Astrocyte of the cerebellum (primary cell): ENCODE measurements around the gene HM13.

Experiments
- DNase-seq: peaks from one replicate; pipeline ENCODE4 v3.0.0-alpha.2; 2011; ENCODE audit warnings: low read depth
- H3K4me3 ChIP-seq: 2 replicates; pipeline ENCODE4 v1.5.1; 2011; ENCODE audit warnings: mild to moderate bottlenecking, low read depth, low read length, moderate library complexity
- in situ Hi-C: cut with HindIII; loops from 2 replicates; pipeline ENCODE4 v1.10.0; 2017; ENCODE audit warnings: low sequenced_read_pairs
- TF ChIP-seq, protein P1 (sequence below): IDR thresholded peaks from 2 replicates; pipeline ENCODE4 v1.5.1; 2012; ENCODE audit warnings: low read length, low read depth, moderate library complexity, mild to moderate bottlenecking; ENCODE audit errors: missing control alignments

The HM13 gene

GRCh38 chr20:31488115-31488514, 26.1 kb upstream of the HM13 start:
- no peak overlapping the region for H3K4me3 ChIP-seq
- TF ChIP-seq, protein P1, sequence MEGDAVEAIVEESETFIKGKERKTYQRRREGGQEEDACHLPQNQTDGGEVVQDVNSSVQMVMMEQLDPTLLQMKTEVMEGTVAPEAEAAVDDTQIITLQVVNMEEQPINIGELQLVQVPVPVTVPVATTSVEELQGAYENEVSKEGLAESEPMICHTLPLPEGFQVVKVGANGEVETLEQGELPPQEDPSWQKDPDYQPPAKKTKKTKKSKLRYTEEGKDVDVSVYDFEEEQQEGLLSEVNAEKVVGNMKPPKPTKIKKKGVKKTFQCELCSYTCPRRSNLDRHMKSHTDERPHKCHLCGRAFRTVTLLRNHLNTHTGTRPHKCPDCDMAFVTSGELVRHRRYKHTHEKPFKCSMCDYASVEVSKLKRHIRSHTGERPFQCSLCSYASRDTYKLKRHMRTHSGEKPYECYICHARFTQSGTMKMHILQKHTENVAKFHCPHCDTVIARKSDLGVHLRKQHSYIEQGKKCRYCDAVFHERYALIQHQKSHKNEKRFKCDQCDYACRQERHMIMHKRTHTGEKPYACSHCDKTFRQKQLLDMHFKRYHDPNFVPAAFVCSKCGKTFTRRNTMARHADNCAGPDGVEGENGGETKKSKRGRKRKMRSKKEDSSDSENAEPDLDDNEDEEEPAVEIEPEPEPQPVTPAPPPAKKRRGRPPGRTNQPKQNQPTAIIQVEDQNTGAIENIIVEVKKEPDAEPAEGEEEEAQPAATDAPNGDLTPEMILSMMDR = no peak
- no peak for DNase-seq
- in situ Hi-C loops = no loop called here

DNA sequence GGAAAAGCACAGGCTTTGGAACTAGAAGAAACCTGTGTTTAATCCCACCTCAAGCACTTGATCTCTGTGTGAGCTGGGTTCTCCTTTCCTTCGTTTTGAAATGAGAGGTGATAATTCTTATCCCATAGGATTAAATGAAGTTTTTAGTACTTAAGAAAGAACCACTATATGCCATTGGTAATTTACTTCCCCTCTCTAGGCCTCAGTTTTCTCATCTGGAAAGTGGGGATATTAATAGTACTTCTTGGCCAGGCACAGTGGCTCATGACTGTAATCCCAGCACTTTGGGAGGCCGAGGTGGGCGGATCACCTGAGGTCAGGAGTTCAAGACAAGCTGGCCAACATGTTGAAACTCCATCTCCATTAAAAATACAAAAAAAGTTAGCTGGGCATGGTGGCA, 25.1 kb upstream of the HM13 start:
- DNase-seq = no peak
- in situ Hi-C loops = no loop called here
- H3K4me3 ChIP-seq = no peak overlapping the region
- TF ChIP-seq, protein P1 = no peak

DNA sequence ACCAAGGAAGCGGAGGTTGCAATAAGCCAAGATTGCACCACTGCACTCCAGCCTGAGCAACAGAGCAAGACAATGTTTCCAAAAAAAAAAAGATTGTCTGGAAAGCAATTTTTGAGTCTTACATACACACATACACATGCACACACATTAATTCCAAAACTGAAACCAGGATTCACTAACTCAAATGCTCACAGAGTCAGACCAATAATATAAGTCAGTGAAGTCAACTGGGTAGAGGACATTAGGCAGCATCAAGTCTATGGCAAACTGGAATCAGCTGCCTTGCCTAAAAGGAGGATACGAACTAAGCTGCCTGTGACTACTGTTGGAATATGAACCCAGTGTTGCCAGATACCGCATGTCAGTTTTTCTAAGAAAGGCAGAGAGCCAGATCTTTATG, 23.5 kb upstream of the HM13 start:
- DNase-seq = no peak
- in situ Hi-C loops = no loop called here
- no peak overlapping the region for H3K4me3 ChIP-seq
- TF ChIP-seq, protein P1 = no peak

DNA sequence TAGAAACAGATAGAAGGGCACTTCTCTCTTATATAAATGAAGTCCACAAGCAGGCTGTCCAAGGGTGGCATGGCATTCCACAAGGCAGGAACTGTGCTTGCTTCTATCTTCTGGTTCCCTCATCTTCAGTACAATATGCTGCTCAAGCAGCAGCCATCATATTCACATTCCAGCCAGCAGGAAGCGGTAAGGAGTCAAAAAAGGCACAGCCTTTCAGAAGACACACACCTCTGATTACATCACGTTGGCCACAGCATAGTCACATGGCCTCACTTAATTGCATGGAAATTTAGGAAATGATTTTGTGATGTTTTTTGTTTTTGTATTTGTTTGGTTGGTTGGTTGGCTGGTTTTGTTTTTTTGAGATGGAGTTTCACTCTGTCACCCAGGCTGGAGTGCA, 20.1 kb upstream of the HM13 start:
- TF ChIP-seq, protein P1 = no peak
- in situ Hi-C loops = no loop called here
- no peak for DNase-seq
- H3K4me3 ChIP-seq = no peak overlapping the region

- DNase-seq = no peak
- TF ChIP-seq, protein P1 = no peak
- in situ Hi-C loops = loop anchor here (5.0 kb wide), 1 partner anchor 75 kb away; no protein-coding TSS in a partner anchor
- no peak overlapping the region for H3K4me3 ChIP-seq
These were observed 17.4 kb upstream of the HM13 start for GRCh38 chr20:31496761-31497295.

DNA sequence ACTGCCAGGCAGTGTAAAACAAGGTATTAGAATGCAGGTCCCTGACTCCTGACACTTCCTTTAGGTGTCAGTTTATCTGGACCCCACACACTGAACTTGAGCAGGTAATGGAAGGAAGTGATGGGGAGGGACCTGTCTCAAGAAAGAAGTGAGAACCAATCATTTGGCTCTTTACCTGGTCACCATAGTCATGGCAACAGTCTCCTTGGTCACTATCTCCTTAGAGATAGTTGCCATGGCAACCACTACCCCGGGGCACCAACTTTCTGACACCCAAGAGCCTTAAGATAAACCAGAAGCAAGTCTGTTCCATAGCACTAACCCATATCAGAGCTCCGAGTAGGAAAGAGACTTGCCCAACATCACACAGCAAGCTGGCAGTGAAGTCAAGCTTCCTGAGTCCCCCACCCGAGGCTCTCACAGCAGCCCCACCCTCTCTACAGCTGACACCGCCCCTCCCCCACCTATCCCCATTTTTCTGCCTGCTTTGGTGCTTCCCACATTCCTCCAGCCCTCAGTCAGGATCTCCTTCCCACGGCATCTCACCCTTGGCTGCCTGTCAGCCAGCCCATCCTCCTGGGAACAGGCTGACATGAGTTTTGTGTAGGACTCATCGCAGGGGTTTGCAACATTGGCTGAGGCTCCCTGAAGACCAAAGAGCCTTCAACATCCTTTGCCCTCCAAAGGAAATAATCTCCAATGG, 16.3 kb upstream of the HM13 start:
- in situ Hi-C loops = loop anchor here (5.0 kb wide), 1 partner anchor 76 kb away; no protein-coding TSS in a partner anchor
- no peak for DNase-seq
- TF ChIP-seq, protein P1 = no peak
- H3K4me3 ChIP-seq = no peak overlapping the region
